Endothelial cell (in vitro differentiated cells): ENCODE data around the gene TXLNB. TPM values are rescaled to one million over a fixed set of nuclear protein-coding genes. Genes with fewer than 3 reads are reported as not detected.
"Not testable (repeated sequence)": the region's sequence is repeated elsewhere in the genome, so short reads cannot be mapped to it uniquely, and the experiment has no call there.

Source experiments
- DNase-seq: peaks from one replicate; pipeline ENCODE4 v3.0.0; 2021; ENCODE audit warnings: low spot score
- H3K27ac Mint-ChIP-seq: one replicate; pipeline ENCODE4 v1.8.0; 2021; ENCODE audit warnings: mixed read lengths, inconsistent platforms; ENCODE audit not compliant: unreplicated experiment
- H3K27me3 Mint-ChIP-seq: one replicate; pipeline ENCODE4 v1.8.0; 2021; ENCODE audit warnings: mild to moderate bottlenecking, moderate library complexity, mixed read lengths, inconsistent platforms; ENCODE audit not compliant: unreplicated experiment
- H3K36me3 Mint-ChIP-seq: one replicate; pipeline ENCODE4 v1.8.0; 2021; ENCODE audit warnings: mild to moderate bottlenecking, low read depth, mixed read lengths, inconsistent platforms; ENCODE audit not compliant: unreplicated experiment
- H3K4me1 Mint-ChIP-seq: one replicate; pipeline ENCODE4 v1.8.0; 2021; ENCODE audit warnings: mild to moderate bottlenecking, mixed read lengths, inconsistent platforms; ENCODE audit not compliant: unreplicated experiment
- H3K4me3 Mint-ChIP-seq: one replicate; pipeline ENCODE4 v1.8.0; 2021; ENCODE audit warnings: mild to moderate bottlenecking, mixed read lengths, inconsistent platforms; ENCODE audit not compliant: unreplicated experiment
- H3K9me3 Mint-ChIP-seq: one replicate; pipeline ENCODE4 v1.8.0; 2021; ENCODE audit warnings: mixed read lengths, inconsistent platforms; ENCODE audit not compliant: unreplicated experiment
- CTCF ChIP-seq: fragments of 200-600 bp; sonication (generic); IDR thresholded peaks from one replicate; pipeline ENCODE4 v1.5.0; 2021; ENCODE audit warnings: antibody characterized with exemption; ENCODE audit not compliant: unreplicated experiment
- total RNA-seq: library from RNA; stranded (reverse); fragmentation: NEBNext Ultra II Directional; extraction: Animal tissue kit (Norgen Biotek cat#: 25700); gene quantifications from one replicate; pipeline ENCODE4 v1.2.1, GENCODE V29; 2021; ENCODE audit not compliant: unreplicated experiment

TXLNB gene
- total RNA-seq, 1 donor from 2014 or later, result 0.41 TPM

DNA sequence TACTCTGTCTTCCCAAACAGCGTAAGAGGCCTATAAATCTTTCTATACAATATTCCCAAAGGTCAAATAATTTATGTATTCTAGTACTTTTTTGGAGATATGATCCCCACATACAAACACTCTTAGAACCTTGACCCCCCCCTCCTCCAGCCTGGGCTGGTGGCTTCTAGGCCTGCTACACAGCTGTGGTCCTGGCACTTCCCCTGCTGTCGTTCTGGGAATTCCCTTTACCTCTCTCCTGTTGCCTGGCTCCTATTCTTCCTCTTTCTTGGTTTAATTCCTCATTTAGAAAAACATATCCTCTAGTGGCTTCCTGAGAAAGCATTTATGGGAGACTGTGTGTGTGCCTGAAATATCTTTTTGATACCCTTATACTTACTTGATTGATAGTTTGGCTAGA, 4.1 kb upstream of the TXLNB start:
- Mint-ChIP-seq H3K27ac (no peak overlapping the region), H3K4me3 (no peak overlapping the region)
- no peak for TF ChIP-seq CTCF

GRCh38 chr6:139294090-139294489, 2.3 kb upstream of the TXLNB start:
- Mint-ChIP-seq H3K27me3 (no peaks in the 10 kb centered on the region), H3K27ac (no peak overlapping the region), H3K9me3 (no peaks in the 10 kb centered on the region), H3K4me1 (peaks cover 32% of the 10 kb centered on the region), H3K4me3 (no peak overlapping the region), H3K36me3 (peaks cover 4% of the 10 kb centered on the region)
- TF ChIP-seq CTCF, result no peak
- DNase-seq, result no peak

More for the DNA sequence above, 4.1 kb upstream of the TXLNB start:
- DNase-seq, result no peak
- H3K27me3 Mint-ChIP-seq, result no peaks in the 10 kb centered on the region
- H3K9me3 Mint-ChIP-seq, result no peaks in the 10 kb centered on the region
- H3K4me1 Mint-ChIP-seq, result peaks cover 27% of the 10 kb centered on the region
- no peaks in the 10 kb centered on the region for H3K36me3 Mint-ChIP-seq

DNA sequence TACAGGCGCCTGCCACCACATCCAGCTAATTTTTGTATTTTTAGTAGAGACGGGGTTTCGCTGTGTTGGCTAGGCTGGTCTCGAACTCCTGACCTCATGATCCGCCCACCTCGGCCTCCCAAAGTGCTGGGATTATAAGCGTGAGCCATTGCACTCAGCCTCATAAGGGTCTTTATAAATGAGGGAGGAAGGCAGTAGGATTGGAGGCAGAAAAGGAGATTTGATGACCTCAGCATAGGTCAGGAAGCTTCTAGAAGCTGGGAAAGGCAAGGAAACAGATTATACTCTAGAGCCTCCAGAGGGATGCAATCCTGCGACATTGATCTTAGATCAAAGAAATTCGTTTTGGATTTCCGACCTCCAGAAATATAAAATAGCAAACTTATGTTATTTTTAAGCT, 1.4 kb upstream of the TXLNB start:
- not testable (repeated sequence) for H3K4me3 Mint-ChIP-seq, DNase-seq, H3K36me3 Mint-ChIP-seq, H3K27ac Mint-ChIP-seq, H3K27me3 Mint-ChIP-seq, H3K9me3 Mint-ChIP-seq
- peaks cover 34% of the 10 kb centered on the region for H3K4me1 Mint-ChIP-seq

GRCh38 chr6:139290787-139291311, 949 bp downstream of the TXLNB start:
- DNase-seq, result no peak
- TF ChIP-seq CTCF, result no peak
- Mint-ChIP-seq H3K4me3 (no peak overlapping the region), H3K4me1 (peaks cover 26% of the 10 kb centered on the region), H3K27ac (peak overlapping the region; percentile 91), H3K36me3 (peaks cover 4% of the 10 kb centered on the region), H3K9me3 (no peaks in the 10 kb centered on the region), H3K27me3 (no peaks in the 10 kb centered on the region)

GRCh38 chr6:139289233-139289632, 2.6 kb downstream of the TXLNB start:
- H3K27ac Mint-ChIP-seq, result no peak overlapping the region
- no peak for DNase-seq

More at GRCh38 chr6:139289233-139289632, 2.6 kb downstream of the TXLNB start:
- Mint-ChIP-seq H3K4me1 (peaks cover 24% of the 10 kb centered on the region), H3K9me3 (no peaks in the 10 kb centered on the region), H3K27me3 (no peaks in the 10 kb centered on the region), H3K36me3 (peaks cover 4% of the 10 kb centered on the region), H3K4me3 (no peak overlapping the region)
- TF ChIP-seq CTCF, result no peak
